T-helper 1 cell treated with Interleukin-12 subunit alpha and Interleukin-12 subunit beta and Interleukin-4 antibody, amounts not matched to agents 30 μg/mL and 1 μg/mL, for 36 hours (primary cell): ENCODE data around the gene ERN1.
"Not testable (repeated sequence)": the region's sequence is repeated elsewhere in the genome, so short reads cannot be mapped to it uniquely, and the experiment has no call there.

Experiments used
- H3K27ac Mint-ChIP-seq: one replicate; pipeline ENCODE4 v1.8.0; 2021; ENCODE audit warnings: mild to moderate bottlenecking, mixed read lengths
- H3K27me3 Mint-ChIP-seq: one replicate; pipeline ENCODE4 v1.8.0; 2021; ENCODE audit warnings: low read depth, mixed read lengths
- H3K36me3 Mint-ChIP-seq: one replicate; pipeline ENCODE4 v1.8.0; 2021; ENCODE audit warnings: low read depth, mixed read lengths
- H3K4me1 Mint-ChIP-seq: one replicate; pipeline ENCODE4 v1.8.0; 2021; ENCODE audit warnings: low read depth, mixed read lengths
- H3K4me3 Mint-ChIP-seq: one replicate; pipeline ENCODE4 v1.8.0; 2021; ENCODE audit warnings: mild to moderate bottlenecking, moderate library complexity, mixed read lengths
- H3K9me3 Mint-ChIP-seq: one replicate; pipeline ENCODE4 v1.8.0; 2021; ENCODE audit warnings: mixed read lengths

ERN1 gene

GRCh38 chr17:64022611-64023063 lies 107.3 kb downstream of the ERN1 start:
- Mint-ChIP-seq H3K4me3 (peak overlapping the region; percentile 51), H3K36me3 (peaks cover 10% of the 10 kb centered on the region), H3K4me1 (peaks cover 55% of the 10 kb centered on the region), H3K9me3 (no peaks in the 10 kb centered on the region), H3K27me3 (no peaks in the 10 kb centered on the region), H3K27ac (peak overlapping the region; percentile 82)

GRCh38 chr17:64020056-64020766 lies 109.7 kb downstream of the ERN1 start, which contains the start of gene ICAM2:
Gene ICAM2, minus strand, starts transcription at chr17:64020633. Its CDS starts 13,942 bp downstream, at chr17:64006691.
- H3K4me3 Mint-ChIP-seq, result peak within 1 kb of the TSS; percentile 99
- H3K36me3 Mint-ChIP-seq, result peaks cover 7% of the 10 kb centered on the region
- no peaks in the 10 kb centered on the region for H3K9me3 Mint-ChIP-seq
- H3K4me1 Mint-ChIP-seq, result peaks cover 59% of the 10 kb centered on the region
- H3K27ac Mint-ChIP-seq, result peak within 1 kb of the TSS; percentile 100
- no peaks in the 10 kb centered on the region for H3K27me3 Mint-ChIP-seq

DNA sequence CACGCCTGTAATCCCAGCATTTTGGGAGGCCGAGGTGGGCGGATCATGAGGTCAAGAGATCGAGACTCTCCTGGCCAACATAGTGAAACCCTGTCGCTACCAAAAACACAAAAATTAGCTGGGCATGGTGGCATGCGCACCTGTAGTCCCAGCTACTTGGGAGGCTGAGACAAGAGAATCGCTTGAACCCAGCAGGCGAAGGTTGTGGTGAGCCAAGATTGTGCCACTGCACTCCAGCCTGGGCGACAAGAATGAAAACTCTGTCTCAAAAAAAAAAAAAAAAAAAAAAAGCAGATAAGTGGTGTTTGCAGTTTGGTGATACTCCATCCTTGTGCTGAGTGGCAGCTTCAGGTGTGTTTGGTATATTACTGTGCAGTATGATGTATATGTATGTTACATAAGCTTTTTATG lies 110.4 kb downstream of the ERN1 start:
- H3K4me1 Mint-ChIP-seq, result peaks cover 57% of the 10 kb centered on the region
- H3K27me3 Mint-ChIP-seq, H3K36me3 Mint-ChIP-seq, H3K9me3 Mint-ChIP-seq: not testable (repeated sequence)
- H3K4me3 Mint-ChIP-seq, result peak overlapping the region; percentile 99
- H3K27ac Mint-ChIP-seq, result peak overlapping the region; percentile 100

DNA sequence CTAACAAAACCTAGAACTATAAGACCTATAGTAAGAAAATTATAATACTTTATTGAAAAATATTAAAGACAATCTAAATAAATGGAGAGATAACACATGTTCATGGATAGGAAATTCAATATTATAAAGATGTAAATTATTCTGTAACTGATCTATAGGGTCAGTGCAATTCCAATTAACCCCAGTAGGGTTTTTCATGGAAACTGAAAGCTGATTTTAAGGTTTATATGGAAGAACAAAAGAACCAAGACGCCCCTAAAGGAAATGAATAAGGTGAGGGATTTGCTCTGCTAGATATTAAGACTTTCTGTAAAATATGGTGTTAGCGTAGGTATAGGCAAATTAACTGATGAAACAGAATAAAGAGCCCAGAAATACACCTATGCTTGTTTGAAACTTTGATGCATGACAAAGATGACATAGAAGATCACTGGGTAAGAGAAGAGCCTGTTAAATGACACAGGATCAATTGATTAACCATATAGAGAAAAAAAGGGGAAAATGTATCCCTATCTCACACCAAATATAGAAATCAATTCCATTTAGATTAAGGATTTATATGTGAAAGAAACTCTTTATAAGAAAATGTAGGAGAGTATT lies 112.5 kb downstream of the ERN1 start:
- Mint-ChIP-seq H3K9me3 (no peaks in the 10 kb centered on the region), H3K4me3 (peak overlapping the region; percentile 76), H3K27ac (peak overlapping the region; percentile 75), H3K36me3 (peaks cover 2% of the 10 kb centered on the region), H3K27me3 (no peaks in the 10 kb centered on the region), H3K4me1 (peaks cover 54% of the 10 kb centered on the region)

DNA sequence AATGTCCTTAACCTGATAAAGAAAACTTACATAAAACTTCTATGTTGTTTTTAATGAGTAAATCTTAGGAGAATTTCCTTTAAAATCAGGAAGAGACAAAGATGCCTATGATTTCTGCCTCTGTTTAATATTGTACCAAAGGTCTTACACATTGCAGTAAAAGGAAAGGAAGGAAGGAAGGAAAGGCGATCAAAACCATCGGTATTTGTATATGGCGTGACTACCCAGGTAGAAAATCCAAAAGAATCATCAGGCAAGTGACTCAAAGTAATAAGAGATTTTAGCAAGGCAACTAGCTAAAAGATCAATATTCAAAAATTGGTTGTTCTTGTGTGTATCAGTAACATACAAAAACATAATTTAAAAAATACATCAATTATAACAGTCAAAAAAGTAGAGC lies 113.0 kb downstream of the ERN1 start:
- Mint-ChIP-seq H3K27ac (peak overlapping the region; percentile 86), H3K27me3 (no peaks in the 10 kb centered on the region), H3K9me3 (no peaks in the 10 kb centered on the region), H3K4me1 (peaks cover 50% of the 10 kb centered on the region), H3K36me3 (peaks cover 3% of the 10 kb centered on the region), H3K4me3 (peak overlapping the region; percentile 80)

GRCh38 chr17:64016231-64016784 lies 113.6 kb downstream of the ERN1 start:
- peaks cover 50% of the 10 kb centered on the region for H3K4me1 Mint-ChIP-seq

GRCh38 chr17:64015447-64015846 lies 114.5 kb downstream of the ERN1 start:
- Mint-ChIP-seq H3K4me3 (peak overlapping the region; percentile 75), H3K27me3 (no peaks in the 10 kb centered on the region), H3K4me1 (peaks cover 45% of the 10 kb centered on the region), H3K27ac (peak overlapping the region; percentile 94), H3K36me3 (peaks cover 10% of the 10 kb centered on the region), H3K9me3 (no peaks in the 10 kb centered on the region)

More at GRCh38 chr17:64016231-64016784, 113.6 kb downstream of the ERN1 start:
- H3K27ac Mint-ChIP-seq, result peak overlapping the region; percentile 86
- H3K36me3 Mint-ChIP-seq, result peaks cover 6% of the 10 kb centered on the region
- H3K9me3 Mint-ChIP-seq, result no peaks in the 10 kb centered on the region
- H3K27me3 Mint-ChIP-seq, result no peaks in the 10 kb centered on the region
- peak overlapping the region; percentile 80 for H3K4me3 Mint-ChIP-seq

GRCh38 chr17:64009571-64010402 lies 120.2 kb downstream of the ERN1 start:
- Mint-ChIP-seq H3K27ac (no peak overlapping the region), H3K27me3 (no peaks in the 10 kb centered on the region), H3K36me3 (peaks cover 22% of the 10 kb centered on the region), H3K9me3 (no peaks in the 10 kb centered on the region), H3K4me3 (no peak overlapping the region), H3K4me1 (peaks cover 22% of the 10 kb centered on the region)

DNA sequence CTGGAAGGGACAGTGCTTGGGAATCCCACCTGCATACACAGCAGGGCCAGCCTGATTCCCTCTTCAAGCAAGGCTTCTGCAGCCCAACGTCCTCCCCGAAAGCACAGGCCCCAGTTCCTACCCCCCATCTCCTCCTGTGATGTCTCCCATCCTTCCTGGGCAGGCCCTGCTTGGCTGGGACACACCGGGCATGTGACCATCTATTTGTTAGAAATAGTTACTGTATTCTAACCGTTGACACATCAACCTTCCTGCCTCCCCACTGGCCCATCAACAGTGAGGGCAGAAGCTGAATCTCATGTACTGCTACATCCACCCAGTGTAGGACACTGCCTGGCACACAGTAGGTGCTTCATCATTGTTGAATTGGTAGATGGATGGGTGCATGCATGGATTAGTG lies 121.1 kb downstream of the ERN1 start:
- H3K36me3 Mint-ChIP-seq, result peaks cover 22% of the 10 kb centered on the region
- H3K4me3 Mint-ChIP-seq, result no peak overlapping the region
- peaks cover 16% of the 10 kb centered on the region for H3K4me1 Mint-ChIP-seq
- no peaks in the 10 kb centered on the region for H3K9me3 Mint-ChIP-seq
- no peaks in the 10 kb centered on the region for H3K27me3 Mint-ChIP-seq
- H3K27ac Mint-ChIP-seq, result no peak overlapping the region

DNA sequence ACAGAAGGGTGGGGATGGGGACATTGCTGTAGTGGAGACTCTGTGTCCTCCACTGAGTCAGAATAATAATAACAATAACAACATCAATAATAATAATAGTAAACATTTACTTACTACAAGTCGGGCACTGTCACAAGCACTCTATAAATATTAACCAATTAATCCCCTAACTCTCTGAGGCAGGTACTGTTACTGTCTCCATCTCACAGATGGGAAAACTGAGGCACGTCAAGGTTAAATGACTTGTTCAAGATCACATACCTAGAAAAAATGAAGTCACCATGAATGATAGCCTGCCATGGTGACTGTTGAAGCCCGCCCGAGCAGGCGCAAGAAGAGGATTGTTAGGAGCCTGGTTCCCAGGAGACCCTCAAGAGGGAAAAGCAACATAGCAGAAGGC lies 121.6 kb downstream of the ERN1 start:
- Mint-ChIP-seq H3K4me1 (peaks cover 13% of the 10 kb centered on the region), H3K4me3 (no peak overlapping the region), H3K27ac (no peak overlapping the region)

GRCh38 chr17:64007838-64008282 lies 122.1 kb downstream of the ERN1 start:
- H3K4me3 Mint-ChIP-seq, result no peak overlapping the region
- peaks cover 24% of the 10 kb centered on the region for H3K36me3 Mint-ChIP-seq
- no peaks in the 10 kb centered on the region for H3K9me3 Mint-ChIP-seq
- no peaks in the 10 kb centered on the region for H3K27me3 Mint-ChIP-seq
- H3K27ac Mint-ChIP-seq, result no peak overlapping the region
- H3K4me1 Mint-ChIP-seq, result peaks cover 11% of the 10 kb centered on the region

More for the DNA sequence above, 121.6 kb downstream of the ERN1 start:
- Mint-ChIP-seq H3K27me3 (no peaks in the 10 kb centered on the region), H3K36me3 (peaks cover 22% of the 10 kb centered on the region), H3K9me3 (no peaks in the 10 kb centered on the region)

DNA sequence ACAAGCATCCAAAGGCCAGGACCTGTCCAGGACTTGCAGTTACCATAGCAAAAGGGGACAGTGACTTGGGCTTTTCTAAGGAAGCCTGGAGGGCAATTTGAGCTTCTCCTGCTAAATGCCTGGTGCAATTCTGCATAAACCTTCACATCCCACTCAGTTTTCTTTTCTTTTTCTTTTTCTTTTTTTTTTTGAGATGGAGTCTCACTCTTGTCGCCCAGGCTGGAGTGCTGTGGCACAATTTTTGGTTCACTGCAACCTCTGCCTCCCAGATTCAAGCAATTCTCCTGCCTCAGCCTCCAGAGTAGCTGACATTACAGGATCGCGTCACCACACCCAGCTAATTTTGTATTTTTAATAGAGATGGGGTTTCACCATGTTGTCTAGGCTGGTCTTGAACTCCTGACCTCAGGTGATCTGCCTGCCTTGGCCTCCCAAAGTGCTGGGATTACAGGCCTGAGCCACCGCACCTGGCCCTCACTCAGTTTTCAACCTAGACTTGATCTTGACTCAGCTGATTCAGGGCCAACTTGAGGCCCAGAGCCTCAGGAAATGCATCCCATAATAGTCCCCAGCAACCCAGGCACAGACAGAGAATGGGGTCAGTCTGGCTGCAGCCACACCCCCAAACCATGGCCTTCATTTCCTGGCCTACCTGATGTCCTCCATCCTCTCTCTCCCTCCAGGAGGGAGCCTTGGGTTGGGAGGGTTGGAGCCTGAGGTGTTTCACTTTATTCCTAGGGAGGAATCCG lies 122.7 kb downstream of the ERN1 start:
- H3K4me3 Mint-ChIP-seq, H3K9me3 Mint-ChIP-seq, H3K27me3 Mint-ChIP-seq, H3K27ac Mint-ChIP-seq: not testable (repeated sequence)
- Mint-ChIP-seq H3K36me3 (peaks cover 24% of the 10 kb centered on the region), H3K4me1 (peaks cover 11% of the 10 kb centered on the region)

DNA sequence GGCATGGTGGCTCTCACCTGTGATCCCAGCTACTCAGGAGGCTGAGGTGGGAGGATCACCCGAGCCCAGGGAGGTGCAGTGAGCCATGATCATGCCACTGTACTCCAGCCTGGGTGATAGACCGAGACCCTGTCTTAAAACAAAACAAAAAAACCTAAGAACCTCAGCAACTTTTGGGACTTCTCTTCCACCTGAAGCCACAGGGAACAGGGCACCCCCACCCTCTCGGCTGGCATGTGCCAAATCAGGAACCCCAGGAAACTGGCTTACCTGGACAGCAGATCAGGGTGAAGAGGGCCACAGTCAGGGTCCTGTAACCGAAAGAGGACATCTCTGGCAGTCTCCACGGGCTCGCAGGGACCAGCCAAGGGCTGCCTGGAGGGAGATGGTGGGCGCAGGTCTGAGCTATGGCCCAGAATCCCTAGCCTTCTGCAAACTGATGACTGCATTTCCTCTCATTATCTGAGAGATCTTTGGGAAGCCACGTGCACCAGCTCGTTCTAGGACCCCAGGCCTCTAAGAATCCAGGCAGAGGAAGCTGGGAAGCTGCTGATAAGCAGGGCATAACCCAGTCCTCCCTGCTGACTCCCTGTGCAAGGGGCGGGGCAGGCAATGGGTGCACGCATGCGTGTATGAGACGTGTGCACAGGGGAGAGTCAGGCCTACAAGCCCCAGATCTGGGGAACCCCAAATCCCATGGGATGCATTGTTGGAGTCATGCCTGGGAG lies 123.4 kb downstream of the ERN1 start:
- Mint-ChIP-seq H3K9me3 (no peaks in the 10 kb centered on the region), H3K4me1 (peaks cover 8% of the 10 kb centered on the region), H3K36me3 (peaks cover 21% of the 10 kb centered on the region), H3K4me3 (no peak overlapping the region), H3K27me3 (no peaks in the 10 kb centered on the region), H3K27ac (no peak overlapping the region)
